ENCODE data around the gene STRA6.

- TF ChIP-seq CTCF (IDR thresholded peaks at IDR 0.05) (no peak), POLR2A (IDR thresholded peaks at IDR 0.05) (no peak)
Observed at GRCh38 chr15:74209997-74210671, 7.5 kb upstream of the STRA6 start.

Data from esophagus squamous epithelium (tissue), 4 donors.